ENCODE results near the gene TOPORS.
A peak's percentile ranks its signal among the peaks of the same experiment; 100 is the strongest.
"Not testable (repeated sequence)": the region's sequence is repeated elsewhere in the genome, so short reads cannot be mapped to it uniquely, and the experiment has no call there.

TOPORS gene

GRCh38 chr9:32526707-32527048 is 25.7 kb downstream of the TOPORS start:
- TF ChIP-seq CTCF (conservative IDR thresholded peaks at IDR 0.05; ENCODE audit: low read length), result no peak
- DNase-seq (ENCODE audit: low read depth), result no peak
- H3K4me3 ChIP-seq (ENCODE audit: low read length), result peak overlapping the region; percentile 78

- DNase-seq (ENCODE audit: low read depth), result peak; percentile 87
- peak within 1 kb of the TSS; percentile 78 for H3K4me3 ChIP-seq (ENCODE audit: low read length)
- TF ChIP-seq CTCF (conservative IDR thresholded peaks at IDR 0.05; ENCODE audit: low read length), result peak; percentile 43
These were observed 26.2 kb downstream of the TOPORS start, which contains the start of gene RIGI for GRCh38 chr9:32526041-32526706. TSS of gene RIGI (minus strand) at chr9:32526196. CDS start at chr9:32526166, 30 bp downstream.

DNA sequence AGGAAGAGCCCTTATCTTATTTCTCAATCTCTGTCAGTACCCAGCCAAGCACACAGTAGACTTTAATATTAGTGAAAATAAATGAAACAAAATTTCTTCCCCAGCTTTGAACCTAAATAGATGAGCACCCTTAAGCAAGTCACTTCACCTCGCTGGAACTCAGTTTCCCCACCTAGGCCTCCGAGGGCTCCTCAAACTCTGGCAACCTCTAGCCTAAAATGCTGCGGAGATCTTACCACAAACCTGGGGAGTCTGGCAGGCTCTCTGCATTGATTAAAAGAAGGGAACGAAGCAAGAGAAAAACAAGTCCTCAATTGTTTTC is 26.7 kb downstream of the TOPORS start:
- DNase-seq (ENCODE audit: low read depth), result no peak
- TF ChIP-seq CTCF (conservative IDR thresholded peaks at IDR 0.05; ENCODE audit: low read length), result no peak
- peak overlapping the region; percentile 78 for H3K4me3 ChIP-seq (ENCODE audit: low read length)

DNA sequence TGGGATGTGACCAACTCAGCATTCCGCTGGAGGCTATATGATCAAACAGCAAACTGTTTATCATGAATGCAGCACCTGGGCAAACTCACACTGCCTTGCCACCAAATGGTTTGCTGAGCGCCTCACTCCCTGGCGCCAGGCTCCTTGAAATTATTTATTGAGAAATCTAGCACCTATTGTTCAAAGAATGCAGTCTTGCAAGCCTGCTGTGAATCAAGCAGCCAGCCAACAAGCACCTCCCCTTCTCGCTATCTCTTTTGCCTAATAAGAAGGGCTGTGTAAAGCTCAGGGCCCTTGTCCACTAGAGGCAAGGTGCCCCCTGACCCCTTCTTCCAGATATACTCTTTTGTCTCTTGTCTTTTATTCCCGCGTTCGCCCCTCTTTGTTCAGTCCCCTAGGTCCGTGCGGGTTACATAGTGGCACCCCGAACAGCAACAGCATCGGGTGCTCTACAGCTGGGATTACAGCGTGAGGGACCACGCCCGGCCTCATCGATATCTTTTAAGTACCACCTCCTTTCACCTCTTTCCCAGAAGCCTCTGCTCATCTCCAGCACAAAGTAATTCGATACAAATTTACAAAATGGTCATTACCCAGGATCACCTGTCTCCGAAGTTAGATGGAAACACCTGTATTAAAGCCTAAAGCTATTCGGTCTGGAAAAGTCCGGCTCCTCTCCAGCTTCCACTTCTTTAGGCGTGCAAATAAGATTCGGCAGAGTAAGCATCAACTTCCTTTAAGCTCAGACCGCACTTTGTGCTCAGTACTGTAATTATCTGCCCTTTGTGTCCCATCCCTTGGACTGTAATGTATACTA is 27.3 kb downstream of the TOPORS start:
- TF ChIP-seq CTCF (conservative IDR thresholded peaks at IDR 0.05; ENCODE audit: low read length), result no peak
- peak; percentile 5 for DNase-seq (ENCODE audit: low read depth)
- peak overlapping the region; percentile 78 for H3K4me3 ChIP-seq (ENCODE audit: low read length)

DNA sequence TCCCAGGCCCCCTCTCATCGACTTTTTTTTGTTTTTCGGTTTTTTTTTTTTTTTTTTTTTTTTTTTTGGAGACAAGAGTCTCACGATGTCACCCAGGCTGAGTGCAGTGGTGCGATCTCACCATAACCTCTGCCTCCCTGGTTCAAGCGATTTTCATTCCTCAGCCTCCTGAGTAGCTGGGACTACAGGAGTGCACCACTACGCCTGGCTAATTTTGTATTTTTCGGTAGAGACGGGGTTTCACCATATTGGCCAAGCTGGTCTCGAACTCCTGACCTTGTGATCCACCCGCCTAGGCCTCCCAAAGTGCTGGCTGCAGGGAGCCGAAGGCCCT is 27.9 kb downstream of the TOPORS start:
- not testable (repeated sequence) for DNase-seq (ENCODE audit: low read depth); H3K4me3 ChIP-seq (ENCODE audit: low read length)

DNA sequence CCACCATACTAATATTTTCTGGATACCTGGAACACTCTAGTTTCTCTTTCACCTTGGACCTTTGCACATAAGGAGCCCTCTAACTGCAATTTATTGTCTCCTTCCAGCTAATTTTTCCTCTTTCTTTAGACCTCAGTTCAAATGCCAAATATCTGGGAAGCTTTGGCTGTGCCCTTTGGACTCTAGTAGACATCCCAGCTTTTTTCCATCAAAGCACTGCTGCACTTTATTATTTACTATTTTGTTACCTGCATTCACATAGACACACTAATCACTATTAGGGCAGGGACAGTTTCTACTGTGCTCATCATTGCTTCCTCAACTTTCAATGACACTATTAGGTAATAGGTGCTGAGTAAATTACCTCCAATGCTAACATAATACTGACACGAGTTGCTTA is 28.5 kb downstream of the TOPORS start:
- H3K4me3 ChIP-seq (ENCODE audit: low read length), result no peak overlapping the region
- no peak for TF ChIP-seq CTCF (conservative IDR thresholded peaks at IDR 0.05; ENCODE audit: low read length)

GRCh38 chr9:32518276-32518675 is 34.1 kb downstream of the TOPORS start:
- no peak for DNase-seq (ENCODE audit: low read depth)
- no peak for TF ChIP-seq CTCF (conservative IDR thresholded peaks at IDR 0.05; ENCODE audit: low read length)
- H3K4me3 ChIP-seq (ENCODE audit: low read length), result no peak overlapping the region

More for the DNA sequence above, 28.5 kb downstream of the TOPORS start:
- no peak for DNase-seq (ENCODE audit: low read depth)
